Mesothelial cell of epicardium (in vitro differentiated cells): ENCODE results near the gene GHRHR. TPM values are rescaled to one million over a fixed set of nuclear protein-coding genes. Genes with fewer than 3 reads are reported as not detected.

ENCODE experiments used
- DNase-seq, 2 experiments: peaks; one replicate each; pipeline ENCODE4 v3.0.0; 2021; ENCODE audit warnings: low spot score in 2 of 2; ENCODE audit not compliant: unreplicated experiment in 2 of 2
- H3K27ac Mint-ChIP-seq: 2 replicates; pipeline ENCODE4 v1.8.0; 2021; ENCODE audit warnings: mixed read lengths
- H3K27me3 Mint-ChIP-seq: 2 replicates; pipeline ENCODE4 v1.8.0; 2021; ENCODE audit warnings: low read depth, mixed read lengths
- H3K36me3 Mint-ChIP-seq: 2 replicates; pipeline ENCODE4 v1.8.0; 2021; ENCODE audit warnings: mixed read lengths
- H3K4me1 Mint-ChIP-seq: 2 replicates; pipeline ENCODE4 v1.8.0; 2021; ENCODE audit warnings: mixed read lengths
- H3K4me3 Mint-ChIP-seq: 2 replicates; pipeline ENCODE4 v1.8.0; 2021; ENCODE audit warnings: mild to moderate bottlenecking, moderate library complexity, mixed read lengths
- H3K9me3 Mint-ChIP-seq: 2 replicates; pipeline ENCODE4 v1.8.0; 2021; ENCODE audit warnings: mixed read lengths
- CTCF ChIP-seq: fragments of 200-600 bp; sonication (generic); IDR thresholded peaks from one replicate; pipeline ENCODE4 v1.5.0; 2021; ENCODE audit warnings: antibody characterized with exemption; ENCODE audit not compliant: unreplicated experiment
- total RNA-seq: library from RNA; stranded (reverse); gene quantifications from 3 replicates; pipeline ENCODE4 v1.2.1, GENCODE V29; 2021

Gene GHRHR
- total RNA-seq, 1 donor from 2014 or later, result not detected

- Mint-ChIP-seq H3K27me3 (peaks cover 73% of the 10 kb centered on the region), H3K4me3 (no peak overlapping the region)
These were observed 5.2 kb downstream of the GHRHR start for GRCh38 chr7:30968747-30969603.

GRCh38 chr7:30969604-30969970 lies 5.8 kb downstream of the GHRHR start:
- Mint-ChIP-seq H3K27me3 (peaks cover 69% of the 10 kb centered on the region), H3K9me3 (no peaks in the 10 kb centered on the region), H3K4me1 (no peaks in the 10 kb centered on the region), H3K4me3 (no peak overlapping the region), H3K36me3 (no peaks in the 10 kb centered on the region), H3K27ac (no peak overlapping the region)
- no peak for TF ChIP-seq CTCF
- DNase-seq, result no peak

More at GRCh38 chr7:30968747-30969603, 5.2 kb downstream of the GHRHR start:
- Mint-ChIP-seq H3K4me1 (no peaks in the 10 kb centered on the region), H3K36me3 (no peaks in the 10 kb centered on the region), H3K9me3 (no peaks in the 10 kb centered on the region), H3K27ac (no peak overlapping the region)
- no peak for DNase-seq
- no peak for TF ChIP-seq CTCF

- no peak for TF ChIP-seq CTCF
- no peaks in the 10 kb centered on the region for H3K4me1 Mint-ChIP-seq
- DNase-seq, result no peak
- H3K27ac Mint-ChIP-seq, result no peak overlapping the region
- no peak overlapping the region for H3K4me3 Mint-ChIP-seq
- H3K9me3 Mint-ChIP-seq, result no peaks in the 10 kb centered on the region
- H3K27me3 Mint-ChIP-seq, result peaks cover 64% of the 10 kb centered on the region
- no peaks in the 10 kb centered on the region for H3K36me3 Mint-ChIP-seq
These were observed 6.3 kb downstream of the GHRHR start for GRCh38 chr7:30970074-30970473.

- H3K9me3 Mint-ChIP-seq, result no peaks in the 10 kb centered on the region
- no peak for DNase-seq
These were observed 6.9 kb downstream of the GHRHR start for GRCh38 chr7:30970594-30971094.

GRCh38 chr7:30971440-30971839 lies 7.7 kb downstream of the GHRHR start:
- no peaks in the 10 kb centered on the region for H3K9me3 Mint-ChIP-seq
- no peak for DNase-seq
- peaks cover 58% of the 10 kb centered on the region for H3K27me3 Mint-ChIP-seq
- H3K27ac Mint-ChIP-seq, result no peak overlapping the region
- TF ChIP-seq CTCF, result no peak
- no peaks in the 10 kb centered on the region for H3K4me1 Mint-ChIP-seq
- H3K36me3 Mint-ChIP-seq, result no peaks in the 10 kb centered on the region
- no peak overlapping the region for H3K4me3 Mint-ChIP-seq

More at GRCh38 chr7:30970594-30971094, 6.9 kb downstream of the GHRHR start:
- Mint-ChIP-seq H3K27me3 (peaks cover 60% of the 10 kb centered on the region), H3K36me3 (no peaks in the 10 kb centered on the region), H3K4me1 (no peaks in the 10 kb centered on the region), H3K27ac (no peak overlapping the region), H3K4me3 (no peak overlapping the region)
- no peak for TF ChIP-seq CTCF
